Transverse colon (tissue), 4 donors: ENCODE results near the gene KRT80.

ENCODE experiments used
- CTCF ChIP-seq, 5 experiments: fragments of 200-600 bp in 3 of 5; fragments of 450-650 bp in 2 of 5; sonication (generic) in 3 of 5; IDR thresholded peaks; 1 replicate in 2 of 5; 2 replicates in 3 of 5; pipeline ENCODE4 v1.5.1; 2016 to 2017; ENCODE audit warnings: antibody characterized with exemption in 5 of 5, inconsistent platforms in 3 of 5, mild to moderate bottlenecking in 2 of 5, moderate library complexity in 1 of 5
- POLR2A ChIP-seq: fragments of 450-650 bp; IDR thresholded peaks from one replicate; pipeline ENCODE4 v1.6.1; 2016; ENCODE audit warnings: antibody characterized with exemption, mild to moderate bottlenecking, moderate library complexity
- POLR2AphosphoS5 ChIP-seq, 3 donors: sonication (generic); formaldehyde crosslinking; IDR thresholded peaks; one replicate each; pipeline ENCODE4 v1.6.1; 2016; ENCODE audit warnings: antibody characterized with exemption in 3 of 3

- TF ChIP-seq CTCF (IDR thresholded peaks at IDR 0.05) = no peak
- TF ChIP-seq POLR2A = no peak
- TF ChIP-seq POLR2AphosphoS5 (IDR thresholded peaks at IDR 0.05) = no peak
Observed at GRCh38 chr12:52186118-52186840, 5.5 kb downstream of the KRT80 start.
